Ovary (tissue), 3 donors: ENCODE results near the gene TMEM117.

Source experiments
- CTCF ChIP-seq, 3 donors: fragments of 450-650 bp in 2 of 3; fragments of 200-600 bp in 1 of 3; IDR thresholded peaks; one replicate each; pipeline versions ENCODE4 v1.5.1 to v1.8.0; 2016 to 2022; ENCODE audit warnings: antibody characterized with exemption in 3 of 3, mild to moderate bottlenecking in 1 of 3
- EP300 ChIP-seq: sonication (generic); formaldehyde crosslinking; IDR thresholded peaks from one replicate; pipeline ENCODE4 v1.6.1; 2017; ENCODE audit warnings: antibody characterized with exemption
- POLR2A ChIP-seq: fragments of 450-650 bp; IDR thresholded peaks from one replicate; pipeline ENCODE4 v1.6.1; 2017; ENCODE audit warnings: antibody characterized with exemption, mild to moderate bottlenecking, moderate library complexity
- donor health status: DM: no; HTN: no; CAD: no.

- TF ChIP-seq POLR2A (no peak), CTCF (IDR thresholded peaks at IDR 0.05) (no peak), EP300 (no peak)
Observed at GRCh38 chr12:43806737-43807072, 29.2 kb upstream of the TMEM117 start.
